Measurements from ENCODE around the gene EFCAB8. TPM values are rescaled to one million over a fixed set of nuclear protein-coding genes. Genes with fewer than 3 reads are reported as not detected.

EFCAB8 gene
- total and polyA plus RNA-seq, 2 donors from 2014 or later = 0.13 TPM; not detected in 1

- Histone ChIP-seq H3K27me3 (ENCODE audit: control insufficient read depth, insufficient read depth, low read length) (no peaks in the 10 kb centered on the region), H3K9ac (ENCODE audit: low read length in 3 of 3) (no peak overlapping the region), H3K9me3 (ENCODE audit: control insufficient read depth in 2 of 3, insufficient read depth in 1 of 3, low read length in 3 of 3) (peaks cover 0 to 24% (median 2%) of the 10 kb centered on the region in 3 donors), H3K27ac (ENCODE audit: low read depth in 2 of 2, low read length in 2 of 2) (no peak overlapping the region), H3K4me1 (ENCODE audit: control insufficient read depth in 2 of 3, insufficient read depth in 2 of 3, low read depth in 1 of 3, low read length in 3 of 3) (no peaks in the 10 kb centered on the region), H3K36me3 (ENCODE audit: control insufficient read depth in 2 of 3, insufficient read depth in 3 of 3, low read length in 3 of 3) (no peaks in the 10 kb centered on the region), H3K4me3 (ENCODE audit: low read length in 3 of 3) (no peak overlapping the region)
- no peak for DNase-seq
- FAIRE-seq = no peak
- TF ChIP-seq CTCF (IDR thresholded peaks at IDR 0.05; ENCODE audit: borderline replicate concordance, extremely low read depth, insufficient read depth) = no peak
- intact Hi-C loops (cut with DNase I) = no loop called here
Observed at GRCh38 chr20:32958574-32958973, 99.9 kb downstream of the EFCAB8 start.

- Histone ChIP-seq H3K4me3 (ENCODE audit: low read length in 3 of 3) (no peak overlapping the region), H3K36me3 (ENCODE audit: control insufficient read depth in 2 of 3, insufficient read depth in 3 of 3, low read length in 3 of 3) (no peaks in the 10 kb centered on the region), H3K27me3 (ENCODE audit: control insufficient read depth, insufficient read depth, low read length) (no peaks in the 10 kb centered on the region), H3K4me1 (ENCODE audit: control insufficient read depth in 2 of 3, insufficient read depth in 2 of 3, low read depth in 1 of 3, low read length in 3 of 3) (no peaks in the 10 kb centered on the region), H3K9me3 (ENCODE audit: control insufficient read depth in 2 of 3, insufficient read depth in 1 of 3, low read length in 3 of 3) (peaks cover 0 to 20% (median 2%) of the 10 kb centered on the region in 3 donors), H3K27ac (ENCODE audit: low read depth in 2 of 2, low read length in 2 of 2) (no peak overlapping the region), H3K9ac (ENCODE audit: low read length in 3 of 3) (no peak overlapping the region)
- FAIRE-seq = no peak
- intact Hi-C loops (cut with DNase I) = no loop called here
- TF ChIP-seq CTCF (IDR thresholded peaks at IDR 0.05; ENCODE audit: borderline replicate concordance, extremely low read depth, insufficient read depth) = no peak
- peak in 2 of 5 donors; percentile 25 to 61 for DNase-seq
Observed at GRCh38 chr20:32959351-32960221, 100.9 kb downstream of the EFCAB8 start.

GRCh38 chr20:32960222-32960518 lies 101.4 kb downstream of the EFCAB8 start:
- Histone ChIP-seq H3K9me3 (ENCODE audit: control insufficient read depth in 2 of 3, insufficient read depth in 1 of 3, low read length in 3 of 3) (peaks cover 0 to 17% (median 2%) of the 10 kb centered on the region in 3 donors), H3K4me1 (ENCODE audit: control insufficient read depth in 2 of 3, insufficient read depth in 2 of 3, low read depth in 1 of 3, low read length in 3 of 3) (no peaks in the 10 kb centered on the region), H3K4me3 (ENCODE audit: low read length in 3 of 3) (no peak overlapping the region), H3K27me3 (ENCODE audit: control insufficient read depth, insufficient read depth, low read length) (no peaks in the 10 kb centered on the region), H3K27ac (ENCODE audit: low read depth in 2 of 2, low read length in 2 of 2) (no peak overlapping the region), H3K36me3 (ENCODE audit: control insufficient read depth in 2 of 3, insufficient read depth in 3 of 3, low read length in 3 of 3) (no peaks in the 10 kb centered on the region), H3K9ac (ENCODE audit: low read length in 3 of 3) (no peak overlapping the region)
- FAIRE-seq = no peak
- DNase-seq = peak in 1 of 5 donors; percentile 16
- no peak for TF ChIP-seq CTCF (IDR thresholded peaks at IDR 0.05; ENCODE audit: borderline replicate concordance, extremely low read depth, insufficient read depth)
- intact Hi-C loops (cut with DNase I) = no loop called here

All from kidney (tissue), 14 donors.